ENCODE measurements around the gene JADE2.
"Not testable (repeated sequence)": the region's sequence is repeated elsewhere in the genome, so short reads cannot be mapped to it uniquely, and the experiment has no call there.

Gene JADE2

GRCh38 chr5:134524826-134525682 is at the start of gene JADE2:
Gene JADE2, plus strand, starts transcription at chr5:134525670. Its CDS starts 10,188 bp downstream, at chr5:134535858.
- DNase-seq = no peak

GRCh38 chr5:134477462-134478245 is 47.8 kb upstream of the JADE2 start:
- no peak for DNase-seq

GRCh38 chr5:134479839-134480238 is 45.6 kb upstream of the JADE2 start:
- DNase-seq = no peak

GRCh38 chr5:134489227-134489944 is 36.1 kb upstream of the JADE2 start:
- DNase-seq = no peak

- DNase-seq = no peak
These were observed 35.1 kb upstream of the JADE2 start for GRCh38 chr5:134490255-134490924.

- DNase-seq = no peak
These were observed 34.6 kb upstream of the JADE2 start for GRCh38 chr5:134490925-134491271.

GRCh38 chr5:134491841-134492442 is 33.5 kb upstream of the JADE2 start:
- DNase-seq = no peak

GRCh38 chr5:134492568-134492967 is 32.9 kb upstream of the JADE2 start:
- DNase-seq = no peak

- no peak for DNase-seq
These were observed 31.9 kb upstream of the JADE2 start for GRCh38 chr5:134493461-134494055.

- no peak for DNase-seq
These were observed 30.7 kb upstream of the JADE2 start for GRCh38 chr5:134494780-134495179.

- DNase-seq = not testable (repeated sequence)
These were observed 25.6 kb upstream of the JADE2 start for GRCh38 chr5:134499905-134500304.

GRCh38 chr5:134500699-134501430 is 24.6 kb upstream of the JADE2 start:
- DNase-seq = no peak

- DNase-seq = no peak
These were observed 23.2 kb upstream of the JADE2 start for GRCh38 chr5:134502259-134502658.

- DNase-seq = no peak
These were observed 22.2 kb upstream of the JADE2 start for GRCh38 chr5:134503088-134503936.

- DNase-seq = no peak
These were observed 21.5 kb upstream of the JADE2 start for GRCh38 chr5:134503937-134504437.

- no peak for DNase-seq
These were observed 20.7 kb upstream of the JADE2 start for GRCh38 chr5:134504629-134505300.

GRCh38 chr5:134506054-134507039 is 19.1 kb upstream of the JADE2 start:
- no peak for DNase-seq

- DNase-seq = no peak
These were observed 18.0 kb upstream of the JADE2 start for GRCh38 chr5:134507452-134507851.
